Daoy (cell line): ENCODE results near the gene VAMP1. TPM values are rescaled to one million over a fixed set of nuclear protein-coding genes. Genes with fewer than 3 reads are reported as not detected.
A peak's percentile ranks its signal among the peaks of the same experiment; 100 is the strongest.

Source experiments
- DNase-seq: peaks from one replicate; pipeline ENCODE4 v3.0.0-alpha.2; 2015; ENCODE audit warnings: low read depth
- total RNA-seq: library from RNA; depleted of rRNA; stranded (reverse); fragments of >200 nt; shearing (Covaris generic); gene quantifications from 2 replicates; pipeline ENCODE4 v1.2.3, GENCODE V29; 2014; rRNA removed

The VAMP1 gene
- total RNA-seq, 1 experiment from 2014 or later = 1.2 TPM

GRCh38 chr12:6425590-6426531, 44.6 kb downstream of the VAMP1 start:
- peak; percentile 18 for DNase-seq

GRCh38 chr12:6424866-6425265, 45.6 kb downstream of the VAMP1 start:
- no peak for DNase-seq

GRCh38 chr12:6424008-6424347, 46.5 kb downstream of the VAMP1 start:
- DNase-seq = no peak

- DNase-seq = peak; percentile 92
These were observed 47.0 kb downstream of the VAMP1 start for GRCh38 chr12:6423267-6424007.

GRCh38 chr12:6420364-6420763, 50.1 kb downstream of the VAMP1 start:
- DNase-seq = no peak

- DNase-seq = no peak
These were observed 51.7 kb downstream of the VAMP1 start for GRCh38 chr12:6418796-6419195.

- no peak for DNase-seq
These were observed 53.9 kb downstream of the VAMP1 start for GRCh38 chr12:6416596-6416995.

Other genes starting within 250 kb of the VAMP1 start
- 0.15 TPM in 1 of 2 replicates, not detected in the other for gene PLEKHG6, start 160.0 kb downstream of the VAMP1 start, total RNA-seq
- gene TNFRSF1A, start 128.6 kb downstream of the VAMP1 start, total RNA-seq = 111 and 125 TPM in 2 replicates
- gene SCNN1A, start 95.1 kb downstream of the VAMP1 start, total RNA-seq = 0.23 TPM in 1 of 2 replicates, not detected in the other
- gene LTBR, start 86.5 kb downstream of the VAMP1 start, total RNA-seq = 29.8 and 49.0 TPM in 2 replicates
- gene CD27, start 25.7 kb downstream of the VAMP1 start, total RNA-seq = not detected in 2 replicates
- 4.0 and 10.9 TPM in 2 replicates for gene TAPBPL, start 18.6 kb downstream of the VAMP1 start, total RNA-seq
- gene MRPL51, start 22.6 kb upstream of the VAMP1 start, total RNA-seq = 250 and 327 TPM in 2 replicates
- 95.2 and 117 TPM in 2 replicates for gene NCAPD2, start 23.4 kb upstream of the VAMP1 start, total RNA-seq
- 5,302 and 5,697 TPM in 2 replicates for gene GAPDH, start 63.8 kb upstream of the VAMP1 start, total RNA-seq
- gene IFFO1, start 85.4 kb upstream of the VAMP1 start, total RNA-seq = 5.9 and 11.8 TPM in 2 replicates
- gene NOP2, start 97.6 kb upstream of the VAMP1 start, total RNA-seq = 111 and 129 TPM in 2 replicates
- gene CHD4, start 136.7 kb upstream of the VAMP1 start, total RNA-seq = 330 and 358 TPM in 2 replicates
- 0.86 TPM in 1 of 2 replicates, not detected in the other for gene LPAR5, start 165.3 kb upstream of the VAMP1 start, total RNA-seq
- not detected in 2 replicates for gene ACRBP, start 176.8 kb upstream of the VAMP1 start, total RNA-seq
- 23.4 and 28.0 TPM in 2 replicates for gene ING4, start 192.4 kb upstream of the VAMP1 start, total RNA-seq
- 15.9 and 21.8 TPM in 2 replicates for gene ZNF384, start 218.7 kb upstream of the VAMP1 start, total RNA-seq
- 0.06 TPM in 1 of 2 replicates, not detected in the other for gene PIANP, start 230.1 kb upstream of the VAMP1 start, total RNA-seq